ENCODE results near the gene GAR1. TPM values are rescaled to one million over a fixed set of nuclear protein-coding genes. Genes with fewer than 3 reads are reported as not detected.
"Not testable (repeated sequence)": the region's sequence is repeated elsewhere in the genome, so short reads cannot be mapped to it uniquely, and the experiment has no call there.

GAR1 gene
- total RNA-seq, 4 donors from 2014 or later: 6.2 to 9.1 (median 7.7) TPM

DNA sequence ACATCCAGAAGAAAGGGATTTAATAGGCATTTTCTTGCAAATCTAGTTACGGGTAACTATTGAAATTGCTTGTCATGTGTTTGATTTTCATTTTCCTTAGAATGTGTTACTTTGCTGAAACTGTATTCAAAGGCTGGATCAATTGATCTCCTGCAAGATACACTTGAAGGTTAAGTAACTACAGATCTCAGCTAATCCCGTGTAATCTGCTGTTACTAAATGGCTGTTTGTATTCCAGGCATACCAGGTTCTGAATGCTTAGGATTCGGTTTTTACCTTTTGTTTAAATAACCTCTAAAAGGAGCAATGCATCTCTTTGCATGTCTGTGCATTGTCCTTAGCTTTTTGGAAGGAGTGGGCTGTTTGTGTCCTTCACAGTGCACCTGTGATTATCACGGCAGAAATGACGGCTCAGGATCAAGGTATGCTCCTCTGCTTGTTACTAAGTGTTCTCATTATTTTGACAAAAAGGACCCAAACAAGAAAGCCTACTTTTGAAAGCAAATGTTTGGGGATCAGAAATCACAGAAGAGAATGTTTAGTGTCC is 32.4 kb downstream of the GAR1 start, which contains the start of gene LRIT3:
Gene LRIT3, plus strand, starts transcription at position 212 of the 547 bp plus-strand sequence. Its CDS starts 95 bp downstream, at position 307.
- Histone ChIP-seq H3K9me3 (no peaks in the 10 kb centered on the region), H3K36me3 (no peaks in the 10 kb centered on the region), H3K4me3 (no peak within 1 kb of the TSS), H3K27ac (replicated peaks in 1 of 4) (no peak within 1 kb of the TSS), H3K4me1 (no peaks in the 10 kb centered on the region), H3K27me3 (no peaks in the 10 kb centered on the region)
- DNase-seq (ENCODE audit: extremely low spot score): no peak
- TF ChIP-seq POLR2AphosphoS5 (IDR thresholded peaks at IDR 0.05): no peak
- TF ChIP-seq POLR2A (IDR thresholded peaks at IDR 0.05; ENCODE audit: low read depth): no peak
- TF ChIP-seq, protein P1, sequence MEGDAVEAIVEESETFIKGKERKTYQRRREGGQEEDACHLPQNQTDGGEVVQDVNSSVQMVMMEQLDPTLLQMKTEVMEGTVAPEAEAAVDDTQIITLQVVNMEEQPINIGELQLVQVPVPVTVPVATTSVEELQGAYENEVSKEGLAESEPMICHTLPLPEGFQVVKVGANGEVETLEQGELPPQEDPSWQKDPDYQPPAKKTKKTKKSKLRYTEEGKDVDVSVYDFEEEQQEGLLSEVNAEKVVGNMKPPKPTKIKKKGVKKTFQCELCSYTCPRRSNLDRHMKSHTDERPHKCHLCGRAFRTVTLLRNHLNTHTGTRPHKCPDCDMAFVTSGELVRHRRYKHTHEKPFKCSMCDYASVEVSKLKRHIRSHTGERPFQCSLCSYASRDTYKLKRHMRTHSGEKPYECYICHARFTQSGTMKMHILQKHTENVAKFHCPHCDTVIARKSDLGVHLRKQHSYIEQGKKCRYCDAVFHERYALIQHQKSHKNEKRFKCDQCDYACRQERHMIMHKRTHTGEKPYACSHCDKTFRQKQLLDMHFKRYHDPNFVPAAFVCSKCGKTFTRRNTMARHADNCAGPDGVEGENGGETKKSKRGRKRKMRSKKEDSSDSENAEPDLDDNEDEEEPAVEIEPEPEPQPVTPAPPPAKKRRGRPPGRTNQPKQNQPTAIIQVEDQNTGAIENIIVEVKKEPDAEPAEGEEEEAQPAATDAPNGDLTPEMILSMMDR (IDR thresholded peaks at IDR 0.05): no peak
- TF ChIP-seq EP300 (IDR thresholded peaks at IDR 0.05): no peak
- intact Hi-C loops (cut with DNase I): no loop called here
- 89% methylated on average over 5 of the region's 5 CpGs for WGBS

DNA sequence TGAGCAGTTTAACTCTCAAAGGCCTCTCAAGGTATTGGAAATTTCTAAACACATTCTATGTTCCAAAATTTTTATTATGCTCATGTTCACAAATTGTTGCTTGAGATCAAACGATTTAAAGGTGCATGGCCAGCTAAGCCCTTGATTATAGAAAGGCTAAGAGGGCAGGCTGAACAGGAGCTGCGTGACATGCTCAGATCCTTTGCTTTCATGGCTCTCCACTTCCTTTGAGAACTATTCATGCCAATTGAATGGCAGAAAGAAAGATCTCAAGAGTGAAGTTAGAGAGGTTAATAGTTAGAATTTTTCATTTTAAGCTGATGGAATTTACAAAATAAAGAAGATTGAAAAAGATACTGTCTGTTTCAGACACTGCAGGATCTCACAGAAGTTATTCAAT is 32.9 kb downstream of the GAR1 start:
- intact Hi-C loops (cut with DNase I): no loop called here

DNA sequence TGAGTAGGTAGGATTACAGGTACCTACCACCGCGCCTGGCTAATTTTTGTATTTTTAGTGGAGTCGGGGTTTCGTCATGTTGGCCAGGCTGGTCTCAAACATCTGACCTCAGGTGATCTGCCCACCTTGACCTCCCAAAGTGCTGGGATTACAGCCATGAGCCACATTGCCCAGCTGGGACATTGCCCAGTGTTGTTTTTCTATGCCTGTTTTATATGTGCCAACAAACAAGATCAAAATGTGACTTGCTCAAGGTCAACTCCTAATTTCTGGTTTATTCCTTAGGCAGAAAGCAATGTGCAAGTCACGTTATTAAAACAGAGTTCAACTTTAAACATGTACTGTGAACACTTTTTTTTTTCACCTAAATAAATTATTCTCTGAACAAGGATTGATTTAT is 35.0 kb downstream of the GAR1 start:
- intact Hi-C loops (cut with DNase I): no loop called here
- Histone ChIP-seq H3K4me1 (no peaks in the 10 kb centered on the region), H3K27ac (replicated peaks in 1 of 4) (no peak overlapping the region), H3K4me3 (no peak overlapping the region), H3K27me3 (no peaks in the 10 kb centered on the region), H3K9me3 (no peaks in the 10 kb centered on the region), H3K36me3 (no peaks in the 10 kb centered on the region)
- TF ChIP-seq, protein P1 (IDR thresholded peaks at IDR 0.05): no peak
- TF ChIP-seq POLR2AphosphoS5 (IDR thresholded peaks at IDR 0.05) (no peak), POLR2A (IDR thresholded peaks at IDR 0.05; ENCODE audit: low read depth) (no peak), EP300 (IDR thresholded peaks at IDR 0.05) (no peak)
- DNase-seq (ENCODE audit: extremely low spot score): no peak
- 72% methylated on average over 5 of the region's 5 CpGs for WGBS

More for the DNA sequence above, 32.9 kb downstream of the GAR1 start:
- no peak for DNase-seq (ENCODE audit: extremely low spot score)
- Histone ChIP-seq H3K4me1 (no peaks in the 10 kb centered on the region), H3K4me3 (no peak overlapping the region), H3K36me3 (no peaks in the 10 kb centered on the region), H3K27ac (replicated peaks in 1 of 4) (no peak overlapping the region), H3K9me3 (no peaks in the 10 kb centered on the region), H3K27me3 (no peaks in the 10 kb centered on the region)
- 78% methylated on average over 2 of the region's 2 CpGs for WGBS
- TF ChIP-seq, protein P1 (IDR thresholded peaks at IDR 0.05): no peak
- TF ChIP-seq POLR2A (IDR thresholded peaks at IDR 0.05; ENCODE audit: low read depth) (no peak), EP300 (IDR thresholded peaks at IDR 0.05) (no peak), POLR2AphosphoS5 (IDR thresholded peaks at IDR 0.05) (no peak)

DNA sequence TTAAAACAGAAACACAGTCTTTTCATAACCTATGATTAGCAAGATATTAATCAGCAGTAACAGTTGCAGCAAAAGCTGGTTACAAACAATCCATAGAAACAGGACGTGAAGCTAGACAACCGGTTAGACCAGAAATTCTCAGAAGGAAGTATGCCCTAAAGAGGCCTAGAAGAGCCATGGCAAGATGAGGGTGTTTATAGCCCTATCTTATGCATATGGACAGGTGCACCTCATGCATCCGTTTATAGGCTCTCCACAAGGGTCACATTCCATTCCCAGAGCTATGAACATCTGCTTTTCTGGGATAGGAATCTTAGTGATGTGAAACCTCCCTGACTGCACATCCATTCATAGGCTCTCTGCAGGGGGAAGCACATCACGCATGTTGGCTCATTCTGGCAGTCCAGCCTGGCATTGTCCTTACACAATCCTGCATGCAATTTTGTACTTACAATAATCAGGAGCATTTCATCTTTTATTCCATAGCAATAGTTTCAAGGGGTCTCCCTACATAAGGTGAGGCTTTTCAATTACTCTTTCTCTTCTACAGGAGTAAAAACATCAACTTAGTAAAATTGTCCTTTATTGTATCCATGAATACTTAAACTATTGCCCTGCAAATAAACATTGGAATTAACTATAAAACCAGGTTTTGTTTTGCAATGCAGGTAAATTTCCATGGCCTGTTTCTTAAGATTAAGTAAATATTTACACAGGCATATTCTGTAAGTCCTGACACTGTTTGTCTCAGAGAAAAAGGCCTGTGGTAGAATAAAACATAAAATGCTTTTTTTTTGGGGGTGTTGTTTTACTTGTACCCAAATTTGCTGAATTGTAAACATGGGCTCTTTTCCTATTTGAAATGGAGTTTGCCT is 44.1 kb downstream of the GAR1 start:
- DNase-seq (ENCODE audit: extremely low spot score); H3K9me3 ChIP-seq: not testable (repeated sequence)
- 94% methylated on average over 4 of the region's 4 CpGs for whole genome bisulfite sequencing

DNA sequence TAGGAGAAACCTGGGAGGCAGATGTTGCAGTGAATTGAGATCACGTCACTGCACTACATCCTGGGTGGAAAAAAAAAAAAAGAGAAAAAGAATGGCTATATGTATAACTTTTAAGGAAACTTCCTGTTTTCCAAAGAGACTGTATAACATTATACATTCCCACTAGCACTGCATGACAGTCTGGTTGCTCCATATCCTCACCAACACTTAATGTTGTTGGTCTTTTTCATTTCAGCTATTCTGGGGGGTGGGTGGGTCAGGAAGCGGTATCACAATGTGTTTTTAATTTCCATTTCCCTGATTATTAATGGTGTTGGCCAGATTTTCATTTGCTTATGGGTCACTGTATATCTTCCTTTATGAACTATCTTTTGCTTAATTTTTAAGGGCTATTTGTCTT is 45.7 kb downstream of the GAR1 start:
- Histone ChIP-seq H3K4me1 (no peaks in the 10 kb centered on the region), H3K36me3 (no peaks in the 10 kb centered on the region), H3K4me3 (no peak overlapping the region), H3K27me3 (no peaks in the 10 kb centered on the region), H3K9me3 (peaks cover 0 to 2% (median 0%) of the 10 kb centered on the region in 4 donors), H3K27ac (replicated peaks in 1 of 4) (no peak overlapping the region)
- TF ChIP-seq POLR2AphosphoS5 (IDR thresholded peaks at IDR 0.05) (no peak), EP300 (IDR thresholded peaks at IDR 0.05) (no peak), POLR2A (IDR thresholded peaks at IDR 0.05; ENCODE audit: low read depth) (no peak)
- TF ChIP-seq, protein P1 (IDR thresholded peaks at IDR 0.05): no peak
- intact Hi-C loops (cut with DNase I): no loop called here
- 98% methylated on average over 2 of the region's 2 CpGs for WGBS
- no peak for DNase-seq (ENCODE audit: extremely low spot score)

More for the DNA sequence above, 44.1 kb downstream of the GAR1 start:
- H3K4me1 ChIP-seq; H3K27ac ChIP-seq (replicated peaks in 1 of 4); intact Hi-C loops (cut with DNase I); H3K27me3 ChIP-seq; H3K4me3 ChIP-seq; H3K36me3 ChIP-seq: not testable (repeated sequence)
